Thoracic aorta (tissue), 2 donors: ENCODE data around the gene SLIT3. TPM values are rescaled to one million over a fixed set of nuclear protein-coding genes. Genes with fewer than 3 reads are reported as not detected.

Experiments
- ATAC-seq: fragments of 150-250 bp; one replicate; pipeline ENCODE4 v1.8.0; 2017; ENCODE audit warnings: low read depth; ENCODE audit not compliant: insufficient number of reproducible peaks, low FRiP score
- DNase-seq: peaks from one replicate; pipeline ENCODE4 v3.0.0-alpha.2; 2020; ENCODE audit warnings: low spot score
- H3K27ac ChIP-seq, 2 donors: fragments of 200-600 bp; sonication (generic); 1 replicate in 1 of 2; 2 replicates in 1 of 2; pipeline ENCODE4 v1.5.1; 2016; ENCODE audit warnings: mild to moderate bottlenecking in 2 of 2, moderate library complexity in 2 of 2
- H3K27me3 ChIP-seq: fragments of 200-600 bp; sonication (generic); replicated peaks from 2 replicates; pipeline ENCODE4 v1.6.0; 2016; ENCODE audit warnings: mild to moderate bottlenecking; ENCODE audit not compliant: insufficient read depth
- H3K36me3 ChIP-seq: fragments of 200-600 bp; sonication (generic); one replicate; pipeline ENCODE4 v1.5.1; 2016
- H3K4me1 ChIP-seq, 2 donors: fragments of 200-600 bp; sonication (generic); 1 replicate in 1 of 2; 2 replicates in 1 of 2; pipeline versions ENCODE4 v1.5.1 to v1.6.0; 2016; ENCODE audit warnings: low read depth in 2 of 2, mild to moderate bottlenecking in 1 of 2; ENCODE audit not compliant: control insufficient read depth in 1 of 2
- H3K4me3 ChIP-seq: fragments of 200-600 bp; sonication (generic); 2 replicates; pipeline ENCODE4 v1.5.1; 2016; ENCODE audit warnings: mild to moderate bottlenecking
- H3K9me3 ChIP-seq: fragments of 200-600 bp; sonication (generic); 2 replicates; pipeline ENCODE4 v1.5.1; 2016
- total RNA-seq, 2 donors: library from RNA; depleted of rRNA; stranded (reverse); fragments of >200 nt; gene quantifications; one replicate each; pipeline versions ENCODE4 v1.1.0 to v1.2.3, GENCODE V29; 2016
- TF ChIP-seq, protein P1 (sequence below): fragments of 200-600 bp; sonication (generic); IDR thresholded peaks from one replicate; pipeline ENCODE4 v1.5.1; 2019; ENCODE audit warnings: antibody characterized with exemption

Gene SLIT3
- total RNA-seq, 2 donors from 2014 or later = 80.1 to 86.9 TPM

DNA sequence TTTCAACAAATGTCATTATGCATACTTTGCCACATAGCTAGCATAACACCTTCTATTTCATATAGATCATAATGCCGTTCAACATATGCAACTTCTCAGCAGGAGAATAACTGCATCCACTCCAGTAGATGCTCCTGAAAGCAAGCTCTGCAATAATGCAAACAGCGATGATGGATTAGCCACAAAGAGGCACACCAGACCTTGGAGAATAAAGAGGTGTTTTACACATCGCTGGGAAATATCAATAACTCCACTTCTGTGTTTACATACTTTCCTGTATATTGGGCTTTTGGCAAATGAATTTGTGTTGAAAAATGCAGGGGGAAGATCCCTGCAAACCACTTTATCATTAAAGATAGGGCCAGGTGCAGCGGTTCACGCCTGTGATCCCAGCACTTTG is 450.3 kb downstream of the SLIT3 start:
- Histone ChIP-seq H3K4me1 (peaks cover 0 to 6% of the 10 kb centered on the region in 2 donors), H3K27me3 (no peaks in the 10 kb centered on the region), H3K36me3 (no peaks in the 10 kb centered on the region), H3K27ac (no peak overlapping the region), H3K4me3 (no peak overlapping the region), H3K9me3 (no peaks in the 10 kb centered on the region)
- DNase-seq (no peak), ATAC-seq (no peak)
- TF ChIP-seq, protein P1, sequence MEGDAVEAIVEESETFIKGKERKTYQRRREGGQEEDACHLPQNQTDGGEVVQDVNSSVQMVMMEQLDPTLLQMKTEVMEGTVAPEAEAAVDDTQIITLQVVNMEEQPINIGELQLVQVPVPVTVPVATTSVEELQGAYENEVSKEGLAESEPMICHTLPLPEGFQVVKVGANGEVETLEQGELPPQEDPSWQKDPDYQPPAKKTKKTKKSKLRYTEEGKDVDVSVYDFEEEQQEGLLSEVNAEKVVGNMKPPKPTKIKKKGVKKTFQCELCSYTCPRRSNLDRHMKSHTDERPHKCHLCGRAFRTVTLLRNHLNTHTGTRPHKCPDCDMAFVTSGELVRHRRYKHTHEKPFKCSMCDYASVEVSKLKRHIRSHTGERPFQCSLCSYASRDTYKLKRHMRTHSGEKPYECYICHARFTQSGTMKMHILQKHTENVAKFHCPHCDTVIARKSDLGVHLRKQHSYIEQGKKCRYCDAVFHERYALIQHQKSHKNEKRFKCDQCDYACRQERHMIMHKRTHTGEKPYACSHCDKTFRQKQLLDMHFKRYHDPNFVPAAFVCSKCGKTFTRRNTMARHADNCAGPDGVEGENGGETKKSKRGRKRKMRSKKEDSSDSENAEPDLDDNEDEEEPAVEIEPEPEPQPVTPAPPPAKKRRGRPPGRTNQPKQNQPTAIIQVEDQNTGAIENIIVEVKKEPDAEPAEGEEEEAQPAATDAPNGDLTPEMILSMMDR = no peak

DNA sequence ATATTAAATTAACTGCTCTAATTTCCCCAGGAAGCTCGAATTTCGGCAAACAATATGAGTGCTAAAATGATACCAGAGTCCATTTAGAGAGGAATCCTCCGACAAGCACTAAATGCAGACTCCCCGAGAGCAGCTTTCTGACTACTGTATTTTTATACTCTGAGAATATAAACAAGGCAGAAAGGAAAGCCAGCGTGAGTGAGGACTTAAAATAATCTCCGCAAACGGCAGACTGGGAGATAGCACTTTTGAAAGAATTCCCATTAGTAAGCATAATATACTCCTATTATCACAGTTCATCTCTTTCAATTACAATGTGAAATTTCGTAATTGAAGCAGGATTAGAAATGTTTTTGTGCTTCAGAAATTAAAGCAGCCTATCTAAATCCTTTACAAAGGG is 452.4 kb downstream of the SLIT3 start:
- Histone ChIP-seq H3K4me1 (peaks cover under 1 to 10% of the 10 kb centered on the region in 2 donors), H3K9me3 (no peaks in the 10 kb centered on the region), H3K27me3 (no peaks in the 10 kb centered on the region), H3K27ac (no peak overlapping the region), H3K36me3 (no peaks in the 10 kb centered on the region), H3K4me3 (no peak overlapping the region)
- no peak for DNase-seq
- no peak for ATAC-seq
- TF ChIP-seq, protein P1 = no peak

DNA sequence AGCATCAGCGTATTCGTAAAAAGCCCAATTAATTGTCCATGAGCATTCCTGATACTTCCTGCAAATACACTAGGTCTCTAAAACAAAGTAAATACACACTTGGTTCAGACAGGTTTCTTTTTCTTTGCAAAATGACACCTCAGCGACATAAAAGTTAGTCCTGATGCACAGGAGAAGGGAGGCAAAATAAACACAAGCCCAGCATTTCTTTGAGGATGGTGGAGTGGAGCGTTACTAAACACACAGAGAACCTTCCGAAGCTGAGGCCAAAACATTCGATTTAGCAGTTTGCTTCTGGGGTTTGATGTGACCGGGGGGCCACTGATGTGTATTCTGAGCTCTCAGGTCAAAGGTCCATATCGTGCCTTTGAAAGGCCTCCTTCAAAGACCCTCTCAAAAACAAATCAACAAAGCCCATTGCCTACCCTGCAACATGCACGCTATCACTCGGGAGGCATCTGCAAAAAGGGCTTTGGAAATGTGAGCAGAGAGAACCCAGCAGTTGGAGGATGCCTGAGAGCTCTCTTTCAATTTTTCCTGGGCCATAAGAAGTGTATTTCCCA is 453.3 kb downstream of the SLIT3 start:
- Histone ChIP-seq H3K9me3 (no peaks in the 10 kb centered on the region), H3K36me3 (no peaks in the 10 kb centered on the region), H3K27ac (no peak overlapping the region), H3K27me3 (no peaks in the 10 kb centered on the region), H3K4me3 (no peak overlapping the region), H3K4me1 (peaks cover 8 to 20% of the 10 kb centered on the region in 2 donors)
- no peak for ATAC-seq
- DNase-seq = no peak
- TF ChIP-seq, protein P1 = no peak

DNA sequence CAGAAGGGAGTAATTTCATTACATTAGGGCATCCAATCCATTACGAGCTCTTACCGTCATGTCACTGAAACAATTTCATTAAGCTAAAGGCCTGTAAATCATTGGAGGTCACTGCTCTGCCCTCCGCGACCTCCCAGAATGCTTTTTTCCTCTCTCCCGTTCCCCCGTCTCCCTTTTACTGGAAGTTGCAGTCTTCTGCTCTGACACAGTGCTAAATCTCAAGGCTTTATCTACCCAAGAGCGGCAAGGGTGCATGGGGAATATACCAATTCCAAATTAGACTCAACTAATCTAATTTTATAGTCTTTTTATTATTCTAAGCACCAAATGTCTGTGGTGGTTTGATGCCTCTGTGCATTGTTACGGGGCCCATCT is 456.0 kb downstream of the SLIT3 start:
- H3K4me3 ChIP-seq = no peak overlapping the region
- no peaks in the 10 kb centered on the region for H3K36me3 ChIP-seq
- DNase-seq (no peak), ATAC-seq (no peak)
- peaks cover 8 to 15% of the 10 kb centered on the region in 2 donors for H3K4me1 ChIP-seq
- TF ChIP-seq, protein P1 = no peak
- no peak overlapping the region for H3K27ac ChIP-seq
- no peaks in the 10 kb centered on the region for H3K27me3 ChIP-seq
- H3K9me3 ChIP-seq = no peaks in the 10 kb centered on the region

GRCh38 chr5:168844016-168844921 is 456.7 kb downstream of the SLIT3 start:
- H3K27me3 ChIP-seq = no peaks in the 10 kb centered on the region
- TF ChIP-seq, protein P1 = no peak
- no peak overlapping the region for H3K4me3 ChIP-seq
- ATAC-seq (no peak), DNase-seq (no peak)
- H3K36me3 ChIP-seq = no peaks in the 10 kb centered on the region
- peaks cover 8 to 15% of the 10 kb centered on the region in 2 donors for H3K4me1 ChIP-seq
- H3K27ac ChIP-seq = no peak overlapping the region
- no peaks in the 10 kb centered on the region for H3K9me3 ChIP-seq
